ENCODE measurements around the gene GSG1L. TPM values are rescaled to one million over a fixed set of nuclear protein-coding genes. Genes with fewer than 3 reads are reported as not detected.

The GSG1L gene
- total RNA-seq, 3 donors from 2014 or later = not detected

- Histone ChIP-seq H3K36me3 (no peaks in the 10 kb centered on the region), H3K9me3 (peaks cover 5 to 11% of the 10 kb centered on the region in 2 donors), H3K27me3 (peaks cover 0 to 9% of the 10 kb centered on the region in 2 donors), H3K4me1 (no peaks in the 10 kb centered on the region), H3K4me3 (no peak overlapping the region), H3K27ac (no peak overlapping the region)
- TF ChIP-seq POLR2A (IDR thresholded peaks at IDR 0.05) = no peak
- TF ChIP-seq POLR2AphosphoS5 (IDR thresholded peaks at IDR 0.05) = no peak
- TF ChIP-seq CTCF (IDR thresholded peaks at IDR 0.05) = no peak
- intact Hi-C loops (cut with DNase I; ENCODE audit: low total_unique reads) = no loop called here
- DNase-seq (ENCODE audit: low spot score in 2 of 2) = no peak
These were observed 133.7 kb downstream of the GSG1L start for GRCh38 chr16:27929818-27930217.

GRCh38 chr16:27928542-27928941 lies 135.0 kb downstream of the GSG1L start:
- H3K4me3 ChIP-seq = no peak overlapping the region
- DNase-seq (ENCODE audit: low spot score in 2 of 2) = no peak
- no peaks in the 10 kb centered on the region for H3K36me3 ChIP-seq
- peaks cover 0 to 9% of the 10 kb centered on the region in 2 donors for H3K27me3 ChIP-seq
- TF ChIP-seq POLR2A (IDR thresholded peaks at IDR 0.05) (no peak), CTCF (IDR thresholded peaks at IDR 0.05) (no peak), POLR2AphosphoS5 (IDR thresholded peaks at IDR 0.05) (no peak)
- H3K27ac ChIP-seq = no peak overlapping the region
- H3K4me1 ChIP-seq = no peaks in the 10 kb centered on the region
- peaks cover 5 to 11% of the 10 kb centered on the region in 2 donors for H3K9me3 ChIP-seq
- intact Hi-C loops (cut with DNase I; ENCODE audit: low total_unique reads) = no loop called here

- H3K4me3 ChIP-seq = no peak overlapping the region
- intact Hi-C loops (cut with DNase I; ENCODE audit: low total_unique reads) = loop anchor here (2.0 kb wide), 1 partner anchor 27 kb away; no protein-coding TSS in a partner anchor
- H3K27ac ChIP-seq = no peak overlapping the region
- no peaks in the 10 kb centered on the region for H3K36me3 ChIP-seq
- no peak for DNase-seq (ENCODE audit: low spot score in 2 of 2)
- peaks cover 0 to 18% of the 10 kb centered on the region in 2 donors for H3K27me3 ChIP-seq
- H3K4me1 ChIP-seq = no peaks in the 10 kb centered on the region
- TF ChIP-seq POLR2A (IDR thresholded peaks at IDR 0.05) (no peak), CTCF (IDR thresholded peaks at IDR 0.05) (no peak), POLR2AphosphoS5 (IDR thresholded peaks at IDR 0.05) (no peak)
- peaks cover 0 to 2% of the 10 kb centered on the region in 2 donors for H3K9me3 ChIP-seq
These were observed 136.1 kb downstream of the GSG1L start for GRCh38 chr16:27927266-27927901.

- Histone ChIP-seq H3K4me1 (no peaks in the 10 kb centered on the region), H3K4me3 (no peak overlapping the region), H3K36me3 (no peaks in the 10 kb centered on the region), H3K9me3 (no peaks in the 10 kb centered on the region), H3K27me3 (peaks cover 0 to 18% of the 10 kb centered on the region in 2 donors), H3K27ac (no peak overlapping the region)
- TF ChIP-seq POLR2A (IDR thresholded peaks at IDR 0.05) = no peak
- TF ChIP-seq CTCF (IDR thresholded peaks at IDR 0.05) = no peak
- TF ChIP-seq POLR2AphosphoS5 (IDR thresholded peaks at IDR 0.05) = no peak
- DNase-seq (ENCODE audit: low spot score in 2 of 2) = no peak
- intact Hi-C loops (cut with DNase I; ENCODE audit: low total_unique reads) = loop anchor here (2.0 kb wide), 1 partner anchor 25 kb away; no protein-coding TSS in a partner anchor
These were observed 137.9 kb downstream of the GSG1L start for GRCh38 chr16:27925612-27926011.

- Histone ChIP-seq H3K27ac (no peak overlapping the region), H3K36me3 (no peaks in the 10 kb centered on the region), H3K9me3 (no peaks in the 10 kb centered on the region), H3K27me3 (peaks cover 0 to 18% of the 10 kb centered on the region in 2 donors), H3K4me1 (no peaks in the 10 kb centered on the region), H3K4me3 (no peak overlapping the region)
- DNase-seq (ENCODE audit: low spot score in 2 of 2) = no peak
- TF ChIP-seq POLR2AphosphoS5 (IDR thresholded peaks at IDR 0.05) (no peak), CTCF (IDR thresholded peaks at IDR 0.05) (no peak), POLR2A (IDR thresholded peaks at IDR 0.05) (no peak)
- intact Hi-C loops (cut with DNase I; ENCODE audit: low total_unique reads) = no loop called here
These were observed 138.9 kb downstream of the GSG1L start for GRCh38 chr16:27924411-27925118.
